Fibroblast of the aortic adventitia (primary cell): ENCODE measurements around the gene QRFP. TPM values are rescaled to one million over a fixed set of nuclear protein-coding genes. Genes with fewer than 3 reads are reported as not detected.
"Not testable (repeated sequence)": the region's sequence is repeated elsewhere in the genome, so short reads cannot be mapped to it uniquely, and the experiment has no call there.

Source experiments
- DNase-seq: peaks from one replicate; pipeline ENCODE4 v3.0.0-alpha.2; 2010; ENCODE audit warnings: low read depth
- H3K4me3 ChIP-seq: 2 replicates; pipeline ENCODE4 v1.5.1; 2011; ENCODE audit warnings: low read depth, mild to moderate bottlenecking, control low read depth, low read length, moderate library complexity
- CTCF ChIP-seq: IDR thresholded peaks from 2 replicates; pipeline ENCODE4 v1.5.1; 2011; ENCODE audit warnings: mild to moderate bottlenecking, low read length, control low read depth, inconsistent platforms; ENCODE audit not compliant: insufficient read depth
- total RNA-seq: library from RNA; depleted of rRNA; stranded (reverse); fragments of >200 nt; gene quantifications from 2 replicates; pipeline ENCODE4 v1.2.3, GENCODE V29; 2012; ENCODE audit warnings: low replicate concordance

QRFP gene
- total RNA-seq, 1 donor, result not detected

GRCh38 chr9:130852801-130853200 lies 43.8 kb downstream of the QRFP start:
- DNase-seq, result no peak
- no peak for TF ChIP-seq CTCF
- no peak overlapping the region for H3K4me3 ChIP-seq

- DNase-seq, result no peak
- no peak overlapping the region for H3K4me3 ChIP-seq
- no peak for TF ChIP-seq CTCF
Measured at GRCh38 chr9:130849356-130849755, 47.3 kb downstream of the QRFP start.

- H3K4me3 ChIP-seq, DNase-seq: not testable (repeated sequence)
Measured at GRCh38 chr9:130848514-130848913, 48.1 kb downstream of the QRFP start.

- no peak overlapping the region for H3K4me3 ChIP-seq
- TF ChIP-seq CTCF, result peak; percentile 44
- peak; percentile 100 for DNase-seq
Measured at GRCh38 chr9:130847306-130848217, 49.0 kb downstream of the QRFP start.

DNA sequence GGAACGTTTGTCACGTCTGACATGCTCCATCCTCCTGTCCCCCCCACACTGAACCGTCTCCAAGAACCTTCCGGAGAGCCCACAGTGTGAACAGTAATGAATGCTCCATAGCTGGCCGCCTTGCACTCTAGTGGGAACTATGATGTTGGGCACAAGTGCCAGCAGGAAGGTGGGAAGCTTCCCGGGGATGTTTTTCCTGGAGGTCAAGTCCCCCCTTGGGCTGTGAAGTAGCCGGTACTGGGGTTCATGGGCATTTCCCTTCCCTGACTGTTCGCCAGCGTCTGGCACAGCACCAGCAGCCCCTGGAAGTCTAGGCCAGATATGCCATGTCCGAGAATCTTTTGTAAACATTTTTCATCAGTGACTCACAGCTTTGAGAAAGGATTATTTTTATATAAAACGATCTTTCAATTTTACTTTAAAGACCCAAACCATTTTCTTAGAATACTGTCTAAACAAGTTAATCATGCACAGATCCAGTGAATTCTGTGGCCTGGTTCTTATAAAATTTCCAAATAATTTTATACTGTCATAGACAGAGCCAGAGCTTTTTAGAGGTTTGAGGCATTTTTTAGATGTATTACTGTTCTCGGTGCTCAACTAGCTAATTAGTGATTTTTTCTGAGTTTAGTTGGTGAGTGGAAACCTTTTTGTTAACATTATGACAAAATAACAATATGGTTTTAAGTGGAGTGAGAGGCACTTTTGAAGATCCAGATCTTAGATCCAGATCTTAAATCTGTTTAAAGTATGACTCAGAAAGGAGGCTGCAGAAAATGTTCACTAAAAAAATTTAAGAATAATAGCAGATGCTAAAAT lies 49.9 kb downstream of the QRFP start:
- TF ChIP-seq CTCF, result no peak
- peak; percentile 84 for DNase-seq
- H3K4me3 ChIP-seq, result peak overlapping the region; percentile 53

GRCh38 chr9:130845901-130846481 lies 50.6 kb downstream of the QRFP start:
- no peak for TF ChIP-seq CTCF
- peak overlapping the region; percentile 53 for H3K4me3 ChIP-seq
- DNase-seq, result peak; percentile 89

GRCh38 chr9:130845254-130845653 lies 51.4 kb downstream of the QRFP start:
- peak; percentile 49 for DNase-seq
- no peak for TF ChIP-seq CTCF
- peak overlapping the region; percentile 7 for H3K4me3 ChIP-seq
